Measurements from ENCODE around the gene KNOP1.

GRCh38 chr16:19735074-19735867 is 17.2 kb upstream of the KNOP1 start:
- TF ChIP-seq POLR2A (IDR thresholded peaks at IDR 0.05; ENCODE audit: low read depth, low read length) (no peak), SPI1 (IDR thresholded peaks at IDR 0.05; ENCODE audit: low read depth, low read length) (no peak), POLR2AphosphoS5 (IDR thresholded peaks at IDR 0.05; ENCODE audit: low read depth, low read length) (no peak), TAF1 (IDR thresholded peaks at IDR 0.05; ENCODE audit: low read depth, low read length) (no peak), PAX5 (IDR thresholded peaks at IDR 0.05; ENCODE audit: insufficient read depth, low read length, severe bottlenecking) (no peak), POU2F2 (IDR thresholded peaks at IDR 0.05; ENCODE audit: low read depth, low read length) (no peak)

All from GM12891 (cell line).